Fibroblast of skin of abdomen (primary cell): ENCODE measurements around the gene LEMD2.

ENCODE experiments used
- DNase-seq: peaks from one replicate; pipeline ENCODE4 v3.0.0-alpha.2; 2013

LEMD2 gene

GRCh38 chr6:33819021-33819420, 30.1 kb upstream of the LEMD2 start:
- no peak for DNase-seq

GRCh38 chr6:33818293-33818692, 29.4 kb upstream of the LEMD2 start:
- DNase-seq: no peak

GRCh38 chr6:33817489-33817888, 28.6 kb upstream of the LEMD2 start:
- DNase-seq: no peak

- no peak for DNase-seq
These were observed 28.0 kb upstream of the LEMD2 start for GRCh38 chr6:33816911-33817310.

- DNase-seq: no peak
These were observed 26.9 kb upstream of the LEMD2 start for GRCh38 chr6:33815854-33816253.

- no peak for DNase-seq
These were observed 25.4 kb upstream of the LEMD2 start for GRCh38 chr6:33813990-33814985.

GRCh38 chr6:33813246-33813904, 24.4 kb upstream of the LEMD2 start:
- no peak for DNase-seq

GRCh38 chr6:33812669-33813068, 23.7 kb upstream of the LEMD2 start:
- peak; percentile 45 for DNase-seq

- peak; percentile 28 for DNase-seq
These were observed 20.7 kb upstream of the LEMD2 start for GRCh38 chr6:33809594-33809993.

GRCh38 chr6:33808641-33809180, 19.8 kb upstream of the LEMD2 start:
- DNase-seq: no peak

GRCh38 chr6:33807606-33808005, 18.7 kb upstream of the LEMD2 start:
- no peak for DNase-seq

- DNase-seq: no peak
These were observed 17.9 kb upstream of the LEMD2 start for GRCh38 chr6:33806841-33807240.

- DNase-seq: no peak
These were observed 14.7 kb upstream of the LEMD2 start, which contains the start of gene MLN for GRCh38 chr6:33803571-33804053. MLN (minus strand) TSS chr6:33804003; CDS start chr6:33801163, 2,840 bp downstream.

GRCh38 chr6:33802186-33802958, 13.4 kb upstream of the LEMD2 start:
- DNase-seq: peak; percentile 67

- DNase-seq: no peak
These were observed 12.7 kb upstream of the LEMD2 start for GRCh38 chr6:33801611-33802010.

GRCh38 chr6:33800248-33800969, 11.5 kb upstream of the LEMD2 start:
- DNase-seq: no peak

GRCh38 chr6:33799454-33800113, 10.7 kb upstream of the LEMD2 start:
- DNase-seq: peak; percentile 18

- no peak for DNase-seq
These were observed 9.5 kb upstream of the LEMD2 start for GRCh38 chr6:33798343-33798848.

- DNase-seq: no peak
These were observed 8.9 kb upstream of the LEMD2 start for GRCh38 chr6:33797626-33798342.
